ENCODE data around the gene UVRAG. TPM values are rescaled to one million over a fixed set of nuclear protein-coding genes. Genes with fewer than 3 reads are reported as not detected.

The UVRAG gene
- polyA plus RNA-seq, 1 donor: 13.8 TPM

DNA sequence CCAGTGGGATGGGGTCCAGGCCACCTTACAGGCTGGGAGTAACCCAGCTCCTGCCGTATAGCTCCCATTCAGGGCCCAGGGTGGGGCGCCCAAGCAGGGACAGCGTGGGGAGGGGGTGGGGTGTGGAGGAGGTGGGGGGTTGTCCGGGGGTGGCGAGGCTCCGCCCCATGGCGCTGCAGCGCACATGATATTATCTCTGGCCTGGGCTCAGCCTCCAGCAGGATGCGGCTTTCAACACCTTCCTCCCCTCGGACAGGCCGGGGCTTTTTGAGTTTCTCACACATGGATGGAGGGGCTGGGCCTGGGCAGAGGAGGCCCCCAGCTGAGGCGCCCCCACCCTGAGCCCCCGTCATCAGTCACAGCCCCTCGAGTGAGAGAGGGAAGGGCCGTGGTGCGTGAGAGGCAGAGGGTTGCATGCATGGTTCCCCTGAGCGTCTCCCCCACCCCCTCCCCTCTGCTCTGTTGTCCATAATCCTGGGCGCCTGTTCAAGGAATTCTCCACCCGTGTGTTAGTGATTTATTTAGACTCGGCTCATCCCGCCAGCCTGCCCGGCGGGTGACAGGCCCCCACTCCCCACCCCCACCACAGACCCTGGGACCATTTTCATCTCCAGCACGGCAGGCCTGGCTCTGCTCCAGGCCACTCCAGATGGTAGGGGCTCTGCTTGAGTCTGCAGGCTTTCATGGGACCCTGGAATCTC is 346.4 kb downstream of the UVRAG start:
- H3K27ac ChIP-seq (ENCODE audit: low read length): no peak overlapping the region
- no peaks in the 10 kb centered on the region for H3K27me3 ChIP-seq (ENCODE audit: control insufficient read depth, insufficient read depth, low read length)
- peaks cover 9% of the 10 kb centered on the region for H3K4me1 ChIP-seq (ENCODE audit: control insufficient read depth, insufficient read depth, low read length)
- peak in 1 of 2 donors; percentile 21 for DNase-seq
- no peaks in the 10 kb centered on the region for H3K36me3 ChIP-seq (ENCODE audit: control insufficient read depth, insufficient read depth, low read length)
- no peak overlapping the region for H3K4me3 ChIP-seq (ENCODE audit: low read length)
- no CpG with 5 or more reads among the region's 24 CpGs for WGBS (ENCODE audit: insufficient coverage, low lambda C conversion rate)
- H3K9me3 ChIP-seq (ENCODE audit: control insufficient read depth, low read depth, low read length): no peaks in the 10 kb centered on the region

DNA sequence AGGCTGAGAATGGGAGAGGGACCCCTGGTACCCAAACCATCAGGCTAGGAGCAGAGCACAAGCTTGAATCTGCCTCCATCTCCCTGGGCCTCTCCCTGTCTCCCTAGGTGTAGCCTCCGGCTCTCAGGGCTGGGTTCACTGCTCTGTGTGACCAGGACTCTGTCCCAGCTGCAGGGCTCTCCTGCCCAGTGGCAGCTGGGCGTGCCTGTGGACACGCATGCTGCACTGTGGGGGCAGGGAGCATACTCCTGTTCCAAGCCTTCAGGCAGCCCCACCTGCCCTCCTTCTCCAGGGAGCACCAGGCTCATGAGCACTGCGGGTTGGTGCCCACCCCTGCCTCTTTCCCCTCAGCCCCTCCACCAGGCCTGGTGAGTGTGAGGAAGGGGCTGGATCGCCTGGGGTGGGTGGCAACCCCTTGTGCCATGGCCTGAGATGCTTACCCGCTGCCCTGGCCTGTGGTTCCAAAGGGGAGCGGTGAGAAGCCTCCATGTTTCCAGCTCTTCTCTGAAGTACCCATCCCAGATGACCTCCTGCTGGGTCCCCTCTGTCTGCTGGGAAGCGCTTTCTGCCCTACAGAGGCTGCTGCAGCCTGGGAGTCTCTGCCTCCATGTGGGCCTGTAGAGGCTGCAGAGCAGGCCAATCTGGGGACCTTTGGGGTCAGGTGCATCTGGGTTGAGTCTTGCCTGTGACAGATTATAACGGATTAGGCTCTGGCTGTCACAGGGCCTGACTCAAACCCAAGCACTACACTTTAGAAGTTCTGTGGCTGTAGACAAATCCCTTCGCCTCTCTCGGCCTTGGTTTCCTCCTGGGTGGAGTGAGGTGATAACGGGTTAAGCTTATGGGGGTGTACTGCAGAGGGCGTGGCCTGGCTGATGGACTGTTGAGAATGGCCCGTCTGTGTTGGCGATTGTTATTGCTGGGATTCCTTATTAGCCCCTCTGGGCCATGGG is 347.6 kb downstream of the UVRAG start:
- no peaks in the 10 kb centered on the region for H3K36me3 ChIP-seq (ENCODE audit: control insufficient read depth, insufficient read depth, low read length)
- no peaks in the 10 kb centered on the region for H3K27me3 ChIP-seq (ENCODE audit: control insufficient read depth, insufficient read depth, low read length)
- peak in 1 of 2 donors; percentile 27 for DNase-seq
- WGBS (ENCODE audit: insufficient coverage, low lambda C conversion rate): no CpG with 5 or more reads among the region's 15 CpGs
- H3K27ac ChIP-seq (ENCODE audit: low read length): no peak overlapping the region
- peaks cover 9% of the 10 kb centered on the region for H3K4me1 ChIP-seq (ENCODE audit: control insufficient read depth, insufficient read depth, low read length)
- no peak overlapping the region for H3K4me3 ChIP-seq (ENCODE audit: low read length)
- H3K9me3 ChIP-seq (ENCODE audit: control insufficient read depth, low read depth, low read length): no peaks in the 10 kb centered on the region

DNA sequence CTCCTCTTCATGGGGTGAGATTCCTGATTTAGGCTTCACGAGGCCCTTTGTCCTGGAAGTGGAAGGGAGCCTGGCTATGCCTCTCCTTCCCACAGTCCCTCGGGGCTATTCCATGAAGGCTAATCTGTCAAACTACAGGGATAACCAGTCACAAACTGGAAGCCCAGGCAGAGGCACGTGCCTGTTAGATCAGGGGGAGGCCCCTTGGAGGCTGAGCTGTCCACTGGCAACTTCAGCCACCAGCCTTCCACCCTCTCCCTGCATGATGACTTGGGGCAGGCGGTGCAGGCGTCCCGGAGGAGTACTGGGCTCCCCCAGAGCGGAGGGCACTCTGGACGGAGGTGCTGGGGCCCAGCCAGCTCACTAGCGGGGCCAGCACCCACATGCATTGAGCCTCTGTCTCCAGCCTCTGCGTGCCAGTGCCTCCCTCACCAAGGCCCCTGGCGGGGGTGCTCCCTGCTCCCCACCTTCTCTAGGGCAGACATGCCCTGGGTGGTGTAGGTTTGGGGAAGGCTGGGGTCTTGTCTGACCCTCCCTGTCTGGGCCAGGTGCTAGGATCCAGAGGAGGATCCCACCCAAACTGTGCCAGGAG is 348.4 kb downstream of the UVRAG start:
- Histone ChIP-seq H3K4me1 (ENCODE audit: control insufficient read depth, insufficient read depth, low read length) (peaks cover 9% of the 10 kb centered on the region), H3K36me3 (ENCODE audit: control insufficient read depth, insufficient read depth, low read length) (no peaks in the 10 kb centered on the region), H3K9me3 (ENCODE audit: control insufficient read depth, low read depth, low read length) (no peaks in the 10 kb centered on the region), H3K27ac (ENCODE audit: low read length) (no peak overlapping the region), H3K4me3 (ENCODE audit: low read length) (no peak overlapping the region), H3K27me3 (ENCODE audit: control insufficient read depth, insufficient read depth, low read length) (no peaks in the 10 kb centered on the region)
- DNase-seq: no peak
- WGBS (ENCODE audit: insufficient coverage, low lambda C conversion rate): no CpG with 5 or more reads among the region's 11 CpGs

DNA sequence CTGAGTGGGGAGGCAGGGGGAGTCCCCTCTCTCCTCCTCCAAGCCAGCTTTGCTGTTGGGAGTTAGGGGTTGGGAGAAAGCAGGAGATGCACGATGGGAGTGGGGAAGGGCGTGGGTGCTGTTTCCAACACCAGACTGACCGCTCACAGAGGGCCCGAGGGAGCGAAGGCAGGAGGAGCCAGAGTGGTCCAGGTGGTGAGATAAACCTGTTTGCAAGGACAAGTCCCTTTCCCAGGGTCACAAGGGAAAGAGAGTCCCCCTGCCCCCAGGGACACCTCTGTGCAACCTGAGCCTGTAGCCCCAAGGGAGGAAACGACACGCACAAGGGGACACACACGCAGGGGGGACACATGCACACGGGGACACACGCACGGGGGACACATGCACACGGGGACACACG is 349.1 kb downstream of the UVRAG start:
- H3K9me3 ChIP-seq (ENCODE audit: control insufficient read depth, low read depth, low read length): no peaks in the 10 kb centered on the region
- DNase-seq: no peak
- no peaks in the 10 kb centered on the region for H3K36me3 ChIP-seq (ENCODE audit: control insufficient read depth, insufficient read depth, low read length)
- WGBS (ENCODE audit: insufficient coverage, low lambda C conversion rate): no CpG with 5 or more reads among the region's 13 CpGs
- H3K27me3 ChIP-seq (ENCODE audit: control insufficient read depth, insufficient read depth, low read length): no peaks in the 10 kb centered on the region
- no peak overlapping the region for H3K27ac ChIP-seq (ENCODE audit: low read length)
- no peak overlapping the region for H3K4me3 ChIP-seq (ENCODE audit: low read length)
- peaks cover 9% of the 10 kb centered on the region for H3K4me1 ChIP-seq (ENCODE audit: control insufficient read depth, insufficient read depth, low read length)

DNA sequence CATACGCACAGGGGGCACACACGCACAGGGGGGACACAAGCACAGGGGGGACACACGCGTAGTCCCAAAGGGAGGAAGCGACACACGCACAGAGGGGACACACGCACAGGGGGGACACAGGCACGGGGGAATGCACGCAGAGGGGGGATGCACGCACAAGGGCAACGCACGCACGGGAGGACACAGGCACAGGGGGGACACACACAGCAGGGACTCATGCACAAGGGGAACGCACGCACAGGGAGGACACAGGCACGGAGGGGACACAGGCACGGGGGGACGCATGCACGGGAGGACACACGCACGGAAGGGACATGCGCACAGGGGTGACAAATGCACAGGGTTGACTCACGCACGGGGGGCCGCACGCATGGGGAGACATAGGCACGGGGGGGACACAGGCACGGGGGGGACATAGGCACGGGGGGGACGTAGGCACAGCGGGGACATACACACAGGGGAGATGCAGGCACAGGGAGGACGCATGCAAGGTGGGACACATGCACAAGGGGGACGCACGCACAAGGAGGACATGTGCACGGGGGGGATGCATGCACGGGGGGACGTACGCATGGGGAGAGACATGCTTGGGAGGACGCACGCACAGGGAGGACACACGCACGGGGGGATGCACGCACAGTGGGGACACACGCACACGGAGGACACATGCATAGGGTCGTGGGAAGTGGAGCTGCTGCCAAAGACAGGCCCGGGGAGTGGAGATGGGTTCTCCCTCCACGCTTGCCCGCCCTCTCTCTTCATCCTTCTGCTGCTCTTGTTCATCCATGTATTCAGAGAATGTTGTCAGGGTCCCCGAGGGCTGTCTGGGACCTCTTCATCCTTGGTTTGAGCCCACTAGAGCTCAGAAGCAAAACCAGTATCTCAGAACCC is 350.1 kb downstream of the UVRAG start:
- Histone ChIP-seq H3K4me1 (ENCODE audit: control insufficient read depth, insufficient read depth, low read length) (peaks cover 9% of the 10 kb centered on the region), H3K36me3 (ENCODE audit: control insufficient read depth, insufficient read depth, low read length) (no peaks in the 10 kb centered on the region), H3K9me3 (ENCODE audit: control insufficient read depth, low read depth, low read length) (no peaks in the 10 kb centered on the region), H3K27me3 (ENCODE audit: control insufficient read depth, insufficient read depth, low read length) (no peaks in the 10 kb centered on the region), H3K4me3 (ENCODE audit: low read length) (no peak overlapping the region), H3K27ac (ENCODE audit: low read length) (no peak overlapping the region)
- no CpG with 5 or more reads among the region's 50 CpGs for WGBS (ENCODE audit: insufficient coverage, low lambda C conversion rate)
- DNase-seq: no peak

DNA sequence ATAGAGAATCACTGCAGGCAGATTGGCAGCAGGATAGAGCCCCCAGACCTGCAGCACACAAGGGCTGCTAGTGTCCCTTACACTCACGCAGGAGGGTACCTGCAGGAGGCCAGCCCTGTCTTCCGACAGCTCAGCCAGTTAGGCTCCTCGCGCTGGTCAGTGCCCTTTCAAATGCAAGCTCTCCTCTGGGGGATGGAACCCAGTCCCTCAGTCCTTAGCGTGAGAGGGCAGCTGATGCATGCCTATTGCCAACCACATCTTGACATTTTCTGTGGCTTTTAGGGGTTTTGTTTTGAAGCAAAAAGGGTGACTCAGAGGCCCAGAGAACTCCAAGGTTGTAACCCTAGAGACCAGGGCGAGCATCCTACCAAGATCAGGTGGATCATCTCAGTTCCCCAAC is 351.3 kb downstream of the UVRAG start:
- Histone ChIP-seq H3K4me1 (ENCODE audit: control insufficient read depth, insufficient read depth, low read length) (peaks cover 8% of the 10 kb centered on the region), H3K27me3 (ENCODE audit: control insufficient read depth, insufficient read depth, low read length) (no peaks in the 10 kb centered on the region), H3K36me3 (ENCODE audit: control insufficient read depth, insufficient read depth, low read length) (no peaks in the 10 kb centered on the region), H3K9me3 (ENCODE audit: control insufficient read depth, low read depth, low read length) (no peaks in the 10 kb centered on the region), H3K4me3 (ENCODE audit: low read length) (no peak overlapping the region), H3K27ac (ENCODE audit: low read length) (no peak overlapping the region)
- DNase-seq: no peak
- WGBS (ENCODE audit: insufficient coverage, low lambda C conversion rate): no CpG with 5 or more reads among the region's 6 CpGs

DNA sequence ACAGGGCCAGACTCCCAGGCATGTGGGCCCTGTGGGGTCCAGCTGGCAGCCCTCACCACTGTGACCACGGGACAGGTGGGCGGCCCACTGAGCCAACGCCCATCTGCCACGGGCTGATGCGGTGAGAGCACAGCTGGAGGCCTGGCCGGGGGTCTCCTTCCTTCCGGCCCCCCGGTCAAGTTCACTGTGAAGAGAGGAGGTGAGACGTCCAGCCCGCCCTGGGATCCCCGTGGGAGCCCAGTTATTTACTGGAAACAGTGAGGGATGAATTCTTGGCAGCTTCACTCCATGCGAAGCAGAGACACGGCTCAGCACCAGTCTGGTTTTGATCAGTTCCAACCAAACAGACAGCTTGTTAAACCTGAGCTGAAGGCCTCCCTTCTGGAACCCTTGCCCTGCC is 352.6 kb downstream of the UVRAG start:
- no peak for DNase-seq
- Histone ChIP-seq H3K27ac (ENCODE audit: low read length) (no peak overlapping the region), H3K9me3 (ENCODE audit: control insufficient read depth, low read depth, low read length) (no peaks in the 10 kb centered on the region), H3K4me3 (ENCODE audit: low read length) (no peak overlapping the region), H3K4me1 (ENCODE audit: control insufficient read depth, insufficient read depth, low read length) (no peaks in the 10 kb centered on the region), H3K27me3 (ENCODE audit: control insufficient read depth, insufficient read depth, low read length) (no peaks in the 10 kb centered on the region), H3K36me3 (ENCODE audit: control insufficient read depth, insufficient read depth, low read length) (no peaks in the 10 kb centered on the region)
- WGBS (ENCODE audit: insufficient coverage, low lambda C conversion rate): no CpG with 5 or more reads among the region's 13 CpGs

DNA sequence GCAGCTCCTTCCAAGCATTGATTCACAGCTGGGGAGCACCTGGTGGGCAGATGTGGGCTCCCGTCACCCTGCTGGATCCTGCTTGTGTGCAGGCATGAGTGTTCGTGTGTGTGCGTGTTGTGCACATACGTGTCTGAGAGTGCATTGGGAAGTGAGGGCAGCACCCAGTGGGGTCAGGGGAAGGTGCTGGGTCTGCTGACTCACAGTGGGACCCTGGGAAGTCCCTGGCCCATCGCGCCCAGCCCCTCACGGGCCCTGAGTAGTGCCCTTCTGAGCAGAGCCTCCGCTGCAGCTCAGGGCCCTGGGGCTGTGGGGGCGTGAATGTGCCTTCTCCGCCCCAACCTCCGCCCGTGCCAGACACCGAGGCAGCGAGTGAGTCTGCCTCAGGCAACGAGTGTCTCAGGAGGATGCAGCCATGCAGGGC is 354.5 kb downstream of the UVRAG start:
- Histone ChIP-seq H3K4me1 (ENCODE audit: control insufficient read depth, insufficient read depth, low read length) (no peaks in the 10 kb centered on the region), H3K27ac (ENCODE audit: low read length) (no peak overlapping the region), H3K9me3 (ENCODE audit: control insufficient read depth, low read depth, low read length) (no peaks in the 10 kb centered on the region), H3K36me3 (ENCODE audit: control insufficient read depth, insufficient read depth, low read length) (no peaks in the 10 kb centered on the region), H3K27me3 (ENCODE audit: control insufficient read depth, insufficient read depth, low read length) (no peaks in the 10 kb centered on the region), H3K4me3 (ENCODE audit: low read length) (no peak overlapping the region)
- DNase-seq: no peak
- no CpG with 5 or more reads among the region's 15 CpGs for WGBS (ENCODE audit: insufficient coverage, low lambda C conversion rate)

DNA sequence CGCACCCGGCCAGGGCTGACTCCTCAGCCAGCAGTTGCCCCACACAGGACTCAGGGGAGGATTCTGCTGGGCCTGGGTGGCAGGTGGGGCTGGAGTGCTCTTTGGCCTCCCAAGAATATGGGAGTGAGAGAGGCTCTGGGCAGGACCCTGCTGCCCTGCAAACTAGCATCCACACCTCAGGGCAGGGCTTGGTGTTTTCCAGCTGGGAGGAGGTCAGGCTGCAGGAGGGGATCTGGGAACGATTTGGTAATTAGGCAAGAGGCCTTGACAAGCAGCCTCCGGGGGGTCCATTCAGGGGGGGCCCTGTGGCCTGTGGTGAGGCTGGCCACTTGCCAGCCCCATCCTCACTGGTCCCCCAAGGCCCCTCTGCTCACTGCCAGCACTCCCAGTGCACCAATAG is 355.5 kb downstream of the UVRAG start:
- no peaks in the 10 kb centered on the region for H3K27me3 ChIP-seq (ENCODE audit: control insufficient read depth, insufficient read depth, low read length)
- no peaks in the 10 kb centered on the region for H3K36me3 ChIP-seq (ENCODE audit: control insufficient read depth, insufficient read depth, low read length)
- no peak for DNase-seq
- no peaks in the 10 kb centered on the region for H3K4me1 ChIP-seq (ENCODE audit: control insufficient read depth, insufficient read depth, low read length)
- no peak overlapping the region for H3K4me3 ChIP-seq (ENCODE audit: low read length)
- no peak overlapping the region for H3K27ac ChIP-seq (ENCODE audit: low read length)
- H3K9me3 ChIP-seq (ENCODE audit: control insufficient read depth, low read depth, low read length): no peaks in the 10 kb centered on the region
- no CpG with 5 or more reads among the region's 4 CpGs for WGBS (ENCODE audit: insufficient coverage, low lambda C conversion rate)

DNA sequence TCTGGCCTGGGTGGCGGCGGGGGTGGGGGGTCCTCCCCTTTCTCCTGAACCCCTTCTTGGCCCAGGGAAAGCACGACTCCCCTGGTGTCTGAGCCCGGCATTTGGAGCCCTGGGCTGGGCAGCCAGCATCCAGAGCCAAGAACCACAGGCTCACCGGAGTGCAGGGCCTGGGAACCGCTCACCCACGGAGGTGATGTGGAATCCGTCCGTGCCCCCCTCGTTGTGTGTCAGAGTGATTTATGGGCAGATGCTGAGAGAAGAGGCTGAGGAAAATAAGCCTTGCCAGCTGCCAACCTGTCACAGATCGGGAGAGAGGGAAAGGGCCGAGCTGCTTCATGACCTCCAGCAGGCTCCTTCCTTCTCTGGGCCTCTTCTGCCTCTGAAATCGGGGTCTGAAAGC is 357.6 kb downstream of the UVRAG start:
- Histone ChIP-seq H3K4me1 (ENCODE audit: control insufficient read depth, insufficient read depth, low read length) (no peaks in the 10 kb centered on the region), H3K4me3 (ENCODE audit: low read length) (no peak overlapping the region), H3K9me3 (ENCODE audit: control insufficient read depth, low read depth, low read length) (no peaks in the 10 kb centered on the region), H3K27ac (ENCODE audit: low read length) (no peak overlapping the region), H3K27me3 (ENCODE audit: control insufficient read depth, insufficient read depth, low read length) (no peaks in the 10 kb centered on the region), H3K36me3 (ENCODE audit: control insufficient read depth, insufficient read depth, low read length) (no peaks in the 10 kb centered on the region)
- no CpG with 5 or more reads among the region's 13 CpGs for WGBS (ENCODE audit: insufficient coverage, low lambda C conversion rate)
- DNase-seq: no peak
